T-helper 1 cell treated with Interleukin-12 subunit alpha and Interleukin-12 subunit beta and Interleukin-4 antibody, amounts not matched to agents 30 μg/mL and 1 μg/mL, for 36 hours (primary cell): ENCODE measurements around the gene NOD1.
"Not testable (repeated sequence)": the region's sequence is repeated elsewhere in the genome, so short reads cannot be mapped to it uniquely, and the experiment has no call there.

ENCODE experiments used
- H3K27ac Mint-ChIP-seq: one replicate; pipeline ENCODE4 v1.8.0; 2021; ENCODE audit warnings: mild to moderate bottlenecking, mixed read lengths
- H3K27me3 Mint-ChIP-seq: one replicate; pipeline ENCODE4 v1.8.0; 2021; ENCODE audit warnings: low read depth, mixed read lengths
- H3K36me3 Mint-ChIP-seq: one replicate; pipeline ENCODE4 v1.8.0; 2021; ENCODE audit warnings: low read depth, mixed read lengths
- H3K4me1 Mint-ChIP-seq: one replicate; pipeline ENCODE4 v1.8.0; 2021; ENCODE audit warnings: low read depth, mixed read lengths
- H3K4me3 Mint-ChIP-seq: one replicate; pipeline ENCODE4 v1.8.0; 2021; ENCODE audit warnings: mild to moderate bottlenecking, moderate library complexity, mixed read lengths
- H3K9me3 Mint-ChIP-seq: one replicate; pipeline ENCODE4 v1.8.0; 2021; ENCODE audit warnings: mixed read lengths

NOD1 gene

GRCh38 chr7:30411897-30412296 is 66.7 kb downstream of the NOD1 start:
- no peaks in the 10 kb centered on the region for H3K36me3 Mint-ChIP-seq
- no peaks in the 10 kb centered on the region for H3K4me1 Mint-ChIP-seq
- no peaks in the 10 kb centered on the region for H3K27me3 Mint-ChIP-seq
- H3K27ac Mint-ChIP-seq, result no peak overlapping the region
- H3K9me3 Mint-ChIP-seq, result peaks cover 10% of the 10 kb centered on the region
- H3K4me3 Mint-ChIP-seq, result no peak overlapping the region

- Mint-ChIP-seq H3K4me3 (no peak overlapping the region), H3K4me1 (no peaks in the 10 kb centered on the region), H3K9me3 (peaks cover 10% of the 10 kb centered on the region), H3K27me3 (no peaks in the 10 kb centered on the region), H3K36me3 (no peaks in the 10 kb centered on the region), H3K27ac (no peak overlapping the region)
Observed at GRCh38 chr7:30411173-30411572, 67.4 kb downstream of the NOD1 start.

- peaks cover 3% of the 10 kb centered on the region for H3K4me1 Mint-ChIP-seq
- no peak overlapping the region for H3K4me3 Mint-ChIP-seq
- no peaks in the 10 kb centered on the region for H3K27me3 Mint-ChIP-seq
- H3K27ac Mint-ChIP-seq, result no peak overlapping the region
- peaks cover 2% of the 10 kb centered on the region for H3K36me3 Mint-ChIP-seq
- H3K9me3 Mint-ChIP-seq, result no peaks in the 10 kb centered on the region
Observed at GRCh38 chr7:30406664-30407425, 71.7 kb downstream of the NOD1 start.

GRCh38 chr7:30405179-30405578 is 73.4 kb downstream of the NOD1 start:
- Mint-ChIP-seq H3K9me3 (no peaks in the 10 kb centered on the region), H3K36me3 (peaks cover 2% of the 10 kb centered on the region), H3K4me1 (peaks cover 7% of the 10 kb centered on the region), H3K27me3 (no peaks in the 10 kb centered on the region), H3K4me3 (no peak overlapping the region), H3K27ac (no peak overlapping the region)

GRCh38 chr7:30403477-30403876 is 75.1 kb downstream of the NOD1 start:
- H3K36me3 Mint-ChIP-seq, result peaks cover 2% of the 10 kb centered on the region
- no peak overlapping the region for H3K4me3 Mint-ChIP-seq
- peaks cover 7% of the 10 kb centered on the region for H3K4me1 Mint-ChIP-seq
- H3K27ac Mint-ChIP-seq, result no peak overlapping the region
- H3K27me3 Mint-ChIP-seq, result no peaks in the 10 kb centered on the region
- H3K9me3 Mint-ChIP-seq, result no peaks in the 10 kb centered on the region

GRCh38 chr7:30396389-30396788 is 82.2 kb downstream of the NOD1 start:
- H3K27ac Mint-ChIP-seq, result no peak overlapping the region

GRCh38 chr7:30395676-30396075 is 82.9 kb downstream of the NOD1 start:
- Mint-ChIP-seq H3K36me3 (no peaks in the 10 kb centered on the region), H3K4me1 (no peaks in the 10 kb centered on the region), H3K27ac (no peak overlapping the region), H3K9me3 (no peaks in the 10 kb centered on the region), H3K4me3 (no peak overlapping the region), H3K27me3 (no peaks in the 10 kb centered on the region)

More at GRCh38 chr7:30396389-30396788, 82.2 kb downstream of the NOD1 start:
- no peaks in the 10 kb centered on the region for H3K9me3 Mint-ChIP-seq
- H3K27me3 Mint-ChIP-seq, result no peaks in the 10 kb centered on the region
- H3K4me3 Mint-ChIP-seq, result no peak overlapping the region
- H3K4me1 Mint-ChIP-seq, result no peaks in the 10 kb centered on the region
- H3K36me3 Mint-ChIP-seq, result no peaks in the 10 kb centered on the region

GRCh38 chr7:30391806-30392205 is 86.8 kb downstream of the NOD1 start:
- H3K4me1 Mint-ChIP-seq, result no peaks in the 10 kb centered on the region
- no peaks in the 10 kb centered on the region for H3K27me3 Mint-ChIP-seq
- no peaks in the 10 kb centered on the region for H3K36me3 Mint-ChIP-seq
- H3K9me3 Mint-ChIP-seq, result no peaks in the 10 kb centered on the region
- H3K27ac Mint-ChIP-seq, result no peak overlapping the region
- no peak overlapping the region for H3K4me3 Mint-ChIP-seq

GRCh38 chr7:30390736-30391636 is 87.6 kb downstream of the NOD1 start:
- Mint-ChIP-seq H3K27ac (no peak overlapping the region), H3K4me1 (no peaks in the 10 kb centered on the region), H3K36me3 (no peaks in the 10 kb centered on the region), H3K9me3 (no peaks in the 10 kb centered on the region), H3K27me3 (no peaks in the 10 kb centered on the region), H3K4me3 (no peak overlapping the region)

GRCh38 chr7:30389791-30390190 is 88.8 kb downstream of the NOD1 start:
- no peaks in the 10 kb centered on the region for H3K27me3 Mint-ChIP-seq
- H3K4me3 Mint-ChIP-seq, result no peak overlapping the region
- no peak overlapping the region for H3K27ac Mint-ChIP-seq
- H3K4me1 Mint-ChIP-seq, result no peaks in the 10 kb centered on the region
- H3K36me3 Mint-ChIP-seq, result no peaks in the 10 kb centered on the region
- H3K9me3 Mint-ChIP-seq, result no peaks in the 10 kb centered on the region

GRCh38 chr7:30382607-30383006 is 96.0 kb downstream of the NOD1 start:
- H3K27ac Mint-ChIP-seq, result no peak overlapping the region
- H3K9me3 Mint-ChIP-seq, result peaks cover 5% of the 10 kb centered on the region
- no peak overlapping the region for H3K4me3 Mint-ChIP-seq
- no peaks in the 10 kb centered on the region for H3K36me3 Mint-ChIP-seq
- H3K4me1 Mint-ChIP-seq, result no peaks in the 10 kb centered on the region
- no peaks in the 10 kb centered on the region for H3K27me3 Mint-ChIP-seq

- H3K4me3 Mint-ChIP-seq, H3K27me3 Mint-ChIP-seq, H3K36me3 Mint-ChIP-seq, H3K9me3 Mint-ChIP-seq, H3K4me1 Mint-ChIP-seq, H3K27ac Mint-ChIP-seq: not testable (repeated sequence)
Observed at GRCh38 chr7:30380824-30381223, 97.8 kb downstream of the NOD1 start.

GRCh38 chr7:30380294-30380693 is 98.3 kb downstream of the NOD1 start:
- Mint-ChIP-seq H3K9me3 (peaks cover 5% of the 10 kb centered on the region), H3K36me3 (no peaks in the 10 kb centered on the region), H3K27me3 (no peaks in the 10 kb centered on the region), H3K4me1 (no peaks in the 10 kb centered on the region), H3K4me3 (no peak overlapping the region), H3K27ac (no peak overlapping the region)

- peaks cover 5% of the 10 kb centered on the region for H3K9me3 Mint-ChIP-seq
- H3K36me3 Mint-ChIP-seq, result no peaks in the 10 kb centered on the region
- no peaks in the 10 kb centered on the region for H3K4me1 Mint-ChIP-seq
- no peak overlapping the region for H3K27ac Mint-ChIP-seq
- no peak overlapping the region for H3K4me3 Mint-ChIP-seq
- H3K27me3 Mint-ChIP-seq, result no peaks in the 10 kb centered on the region
Observed at GRCh38 chr7:30379741-30380140, 98.8 kb downstream of the NOD1 start.

- Mint-ChIP-seq H3K36me3 (no peaks in the 10 kb centered on the region), H3K9me3 (peaks cover 5% of the 10 kb centered on the region), H3K4me1 (no peaks in the 10 kb centered on the region), H3K27ac (no peak overlapping the region), H3K4me3 (no peak overlapping the region), H3K27me3 (no peaks in the 10 kb centered on the region)
Observed at GRCh38 chr7:30379131-30379530, 99.5 kb downstream of the NOD1 start.
